ENCODE data around the gene MYO3B.

MYO3B gene

DNA sequence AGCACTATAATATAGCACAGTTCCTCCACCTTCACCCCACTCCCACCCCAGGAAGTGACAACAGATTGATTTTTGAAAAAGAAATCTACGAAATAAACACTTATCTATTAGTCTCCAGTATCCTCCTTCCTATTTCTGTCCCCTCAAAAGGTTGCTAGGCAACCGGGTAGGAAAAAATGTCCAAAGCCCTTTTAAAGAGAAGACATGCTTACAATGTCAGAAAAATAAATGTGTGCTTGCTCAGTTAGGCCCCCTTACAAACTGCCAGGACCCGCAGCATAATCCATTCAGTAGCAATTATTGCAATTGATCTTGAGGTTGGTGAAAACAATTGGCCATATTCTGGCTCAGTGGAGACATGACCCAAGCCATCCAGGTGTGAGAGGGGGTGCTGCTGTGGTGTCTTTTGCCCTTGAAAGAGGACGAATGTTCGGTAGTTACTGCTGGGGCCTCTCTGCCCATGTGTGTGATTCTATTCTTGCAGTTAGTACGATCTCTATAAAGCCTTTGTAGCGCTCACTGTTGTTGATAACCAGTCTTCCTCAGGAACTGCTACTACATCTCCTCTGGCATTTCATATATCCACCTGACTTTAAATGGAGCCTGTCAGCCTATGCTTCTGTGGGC, 144.3 kb downstream of the MYO3B start:
- no peak overlapping the region for H3K27ac ChIP-seq (ENCODE audit: low read length)
- no peak overlapping the region for H3K4me2 ChIP-seq (ENCODE audit: low read depth, low read length)
- no peaks in the 10 kb centered on the region for H4K20me1 ChIP-seq (ENCODE audit: insufficient read depth, low read length)
- TF ChIP-seq EZH2 (optimal IDR thresholded peaks at IDR 0.05; ENCODE audit: low read depth, low read length) (no peak), EZH2phosphoT487 (IDR thresholded peaks at IDR 0.05; ENCODE audit: low read length) (no peak)
- no peak overlapping the region for H3K4me3 ChIP-seq (ENCODE audit: low read length)
- H3K9ac ChIP-seq (ENCODE audit: low read length), result no peak overlapping the region
- H3K9me2 ChIP-seq (replicated peaks; ENCODE audit: insufficient read depth, low read length), result no peaks in the 10 kb centered on the region
- H2AFZ ChIP-seq (ENCODE audit: low read length), result no peak overlapping the region
- no peaks in the 10 kb centered on the region for H3K36me3 ChIP-seq (replicated peaks; ENCODE audit: insufficient read depth, low read length)
- no peaks in the 10 kb centered on the region for H3K27me3 ChIP-seq (replicated peaks; ENCODE audit: insufficient read depth, low read length)
- no peaks in the 10 kb centered on the region for H3K9me3 ChIP-seq (replicated peaks; ENCODE audit: insufficient read depth, low read length)
- no peak for DNase-seq
- no peaks in the 10 kb centered on the region for H3F3A ChIP-seq (ENCODE audit: insufficient read depth, low read length)
- H3K79me2 ChIP-seq (ENCODE audit: low read length), result no peaks in the 10 kb centered on the region
- H3K4me1 ChIP-seq (ENCODE audit: low read length), result no peaks in the 10 kb centered on the region

- Histone ChIP-seq H3K9me2 (replicated peaks; ENCODE audit: insufficient read depth, low read length) (no peaks in the 10 kb centered on the region), H3K27me3 (replicated peaks; ENCODE audit: insufficient read depth, low read length) (no peaks in the 10 kb centered on the region), H3F3A (ENCODE audit: insufficient read depth, low read length) (no peaks in the 10 kb centered on the region), H2AFZ (ENCODE audit: low read length) (no peak overlapping the region), H3K27ac (ENCODE audit: low read length) (no peak overlapping the region), H3K4me3 (ENCODE audit: low read length) (no peak overlapping the region), H3K36me3 (replicated peaks; ENCODE audit: insufficient read depth, low read length) (no peaks in the 10 kb centered on the region), H3K4me2 (ENCODE audit: low read depth, low read length) (no peak overlapping the region), H4K20me1 (ENCODE audit: insufficient read depth, low read length) (no peaks in the 10 kb centered on the region), H3K79me2 (ENCODE audit: low read length) (no peaks in the 10 kb centered on the region), H3K4me1 (ENCODE audit: low read length) (no peaks in the 10 kb centered on the region), H3K9me3 (replicated peaks; ENCODE audit: insufficient read depth, low read length) (no peaks in the 10 kb centered on the region), H3K9ac (ENCODE audit: low read length) (no peak overlapping the region)
- TF ChIP-seq EZH2phosphoT487 (IDR thresholded peaks at IDR 0.05; ENCODE audit: low read length) (no peak), EZH2 (optimal IDR thresholded peaks at IDR 0.05; ENCODE audit: low read depth, low read length) (no peak), CTCF (IDR thresholded peaks at IDR 0.05; ENCODE audit: low read length) (no peak)
- DNase-seq, result no peak
Observed at GRCh38 chr2:170323743-170324142, 145.8 kb downstream of the MYO3B start.

DNA sequence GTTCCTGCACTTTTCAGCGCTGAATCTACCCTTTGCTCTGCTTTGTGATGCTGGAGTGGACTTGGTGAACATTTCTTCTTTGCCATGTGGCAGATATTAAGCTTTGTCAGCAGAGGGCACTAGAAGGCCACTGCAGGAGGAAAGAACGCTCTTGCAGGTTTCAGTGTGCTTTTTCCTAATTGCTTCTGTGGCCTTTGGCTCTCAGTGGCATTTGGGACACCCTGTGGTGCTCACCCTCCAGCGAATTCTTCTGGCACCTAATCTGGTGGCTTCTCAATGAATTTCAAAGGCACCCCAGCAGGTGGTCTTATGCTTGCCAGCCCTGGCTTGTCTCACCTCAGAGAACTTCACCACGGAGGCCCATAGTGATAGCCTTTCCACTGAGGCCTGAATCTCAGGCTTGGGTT, 146.7 kb downstream of the MYO3B start:
- H2AFZ ChIP-seq (ENCODE audit: low read length), result no peak overlapping the region
- no peaks in the 10 kb centered on the region for H3K9me2 ChIP-seq (replicated peaks; ENCODE audit: insufficient read depth, low read length)
- H3K27me3 ChIP-seq (replicated peaks; ENCODE audit: insufficient read depth, low read length), result no peaks in the 10 kb centered on the region
- TF ChIP-seq CTCF (IDR thresholded peaks at IDR 0.05; ENCODE audit: low read length) (peak; percentile 77), EZH2phosphoT487 (IDR thresholded peaks at IDR 0.05; ENCODE audit: low read length) (no peak)
- no peak overlapping the region for H3K4me2 ChIP-seq (ENCODE audit: low read depth, low read length)
- H3K27ac ChIP-seq (ENCODE audit: low read length), result no peak overlapping the region
- no peaks in the 10 kb centered on the region for H3K4me1 ChIP-seq (ENCODE audit: low read length)
- no peaks in the 10 kb centered on the region for H3K79me2 ChIP-seq (ENCODE audit: low read length)
- no peaks in the 10 kb centered on the region for H4K20me1 ChIP-seq (ENCODE audit: insufficient read depth, low read length)
- no peak overlapping the region for H3K9ac ChIP-seq (ENCODE audit: low read length)
- no peak overlapping the region for H3K4me3 ChIP-seq (ENCODE audit: low read length)
- no peaks in the 10 kb centered on the region for H3F3A ChIP-seq (ENCODE audit: insufficient read depth, low read length)
- no peaks in the 10 kb centered on the region for H3K36me3 ChIP-seq (replicated peaks; ENCODE audit: insufficient read depth, low read length)
- no peaks in the 10 kb centered on the region for H3K9me3 ChIP-seq (replicated peaks; ENCODE audit: insufficient read depth, low read length)
- peak; percentile 59 for DNase-seq

- no peak for DNase-seq
Observed at GRCh38 chr2:170330881-170331280, 152.9 kb downstream of the MYO3B start.

More at GRCh38 chr2:170330881-170331280, 152.9 kb downstream of the MYO3B start:
- Histone ChIP-seq H3K9me2 (replicated peaks; ENCODE audit: insufficient read depth, low read length) (no peaks in the 10 kb centered on the region), H3K9ac (ENCODE audit: low read length) (no peak overlapping the region), H3F3A (ENCODE audit: insufficient read depth, low read length) (no peaks in the 10 kb centered on the region), H2AFZ (ENCODE audit: low read length) (no peak overlapping the region), H3K4me3 (ENCODE audit: low read length) (no peak overlapping the region), H3K27me3 (replicated peaks; ENCODE audit: insufficient read depth, low read length) (no peaks in the 10 kb centered on the region), H3K27ac (ENCODE audit: low read length) (no peak overlapping the region), H3K36me3 (replicated peaks; ENCODE audit: insufficient read depth, low read length) (no peaks in the 10 kb centered on the region), H3K4me1 (ENCODE audit: low read length) (no peaks in the 10 kb centered on the region), H3K4me2 (ENCODE audit: low read depth, low read length) (no peak overlapping the region), H3K79me2 (ENCODE audit: low read length) (no peaks in the 10 kb centered on the region), H4K20me1 (ENCODE audit: insufficient read depth, low read length) (no peaks in the 10 kb centered on the region), H3K9me3 (replicated peaks; ENCODE audit: insufficient read depth, low read length) (no peaks in the 10 kb centered on the region)
- no peak for TF ChIP-seq CTCF (IDR thresholded peaks at IDR 0.05; ENCODE audit: low read length)
